ENCODE measurements around the gene FAM180A.
"Not testable (repeated sequence)": the region's sequence is repeated elsewhere in the genome, so short reads cannot be mapped to it uniquely, and the experiment has no call there.

FAM180A gene

DNA sequence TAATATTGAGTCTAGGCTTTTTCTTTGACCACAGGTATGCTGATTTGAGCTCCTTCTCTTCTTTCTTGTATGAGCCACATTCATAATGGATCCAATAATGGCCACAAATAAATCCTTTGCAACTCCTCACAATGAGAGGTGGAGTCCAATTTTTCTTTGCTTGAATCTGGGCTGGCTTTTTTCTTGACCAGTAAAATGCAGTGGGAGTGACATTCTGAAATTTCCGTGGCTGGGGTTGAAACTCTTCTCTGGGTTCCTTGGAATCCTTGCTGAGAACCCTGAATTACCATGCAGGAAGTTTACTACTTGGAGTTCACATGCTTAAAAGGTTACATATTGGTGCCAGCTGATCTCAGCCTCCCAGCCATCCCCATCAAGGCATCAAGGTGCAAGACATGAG, 22.4 kb upstream of the FAM180A start:
- no peak for DNase-seq

DNA sequence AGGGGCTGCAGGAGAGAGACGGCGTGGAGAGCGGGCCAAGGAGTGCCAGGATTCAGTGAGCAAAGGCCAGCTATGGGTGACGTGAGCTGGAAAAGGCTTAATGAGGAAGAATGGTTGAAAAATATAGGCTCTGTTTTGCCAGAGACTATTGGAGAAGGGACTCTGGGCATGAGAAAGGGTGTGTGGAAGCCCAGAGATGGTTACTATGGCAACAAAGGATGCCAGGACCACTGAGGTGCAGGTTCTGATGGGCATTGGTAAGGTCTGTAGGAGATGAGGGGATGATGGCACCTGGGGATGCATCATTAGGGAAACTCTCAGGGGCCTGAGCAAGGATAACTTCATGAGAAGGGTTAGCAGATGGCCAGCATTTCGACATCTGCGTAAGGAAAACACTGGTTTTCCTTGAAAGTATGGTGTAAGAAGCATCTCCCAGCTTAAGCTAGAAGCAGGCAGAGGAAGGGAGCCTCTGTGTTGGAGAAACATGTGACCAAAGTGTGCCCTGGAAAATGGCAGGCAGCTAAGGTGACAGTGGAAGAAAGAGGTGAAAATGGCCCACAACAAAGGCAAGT, 21.6 kb upstream of the FAM180A start:
- peak; percentile 34 for DNase-seq

DNA sequence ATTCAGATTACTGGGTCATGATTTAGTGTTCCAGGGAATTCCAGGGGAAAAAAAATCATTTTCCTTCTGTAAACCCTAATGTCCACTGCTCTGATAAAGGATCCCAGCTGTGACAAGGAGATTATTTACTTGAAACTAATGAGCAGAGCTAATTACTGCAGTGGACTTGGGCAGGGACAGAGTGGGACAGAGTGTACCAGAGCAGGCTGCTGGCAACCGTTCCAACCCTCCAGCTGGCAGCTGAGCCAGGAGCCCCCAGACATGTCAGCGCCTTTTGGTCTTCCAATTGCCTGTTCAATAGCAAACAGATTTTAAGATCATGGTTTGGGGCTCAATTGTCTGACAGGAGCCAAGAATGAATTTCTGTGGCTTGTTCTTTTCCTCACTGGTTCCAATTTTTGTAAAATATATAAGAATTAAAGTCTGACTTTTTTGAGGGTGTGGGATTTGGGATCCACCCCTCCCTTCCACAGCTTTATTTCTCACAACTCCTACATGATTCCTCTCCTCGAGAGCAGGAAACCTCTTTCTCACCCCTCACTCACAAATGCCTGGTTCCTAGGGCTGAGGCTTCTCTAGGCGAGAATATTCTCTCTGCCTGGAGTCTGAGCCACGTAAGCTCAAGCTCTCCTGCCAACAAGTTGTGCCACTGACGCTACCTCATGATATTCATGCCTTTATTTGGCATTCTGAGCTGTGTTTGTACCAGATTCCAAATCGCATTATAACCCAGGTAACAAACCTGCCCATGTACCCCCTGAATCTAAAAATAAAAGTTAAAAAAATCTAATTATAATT, 20.6 kb upstream of the FAM180A start:
- DNase-seq, result peak; percentile 19

GRCh38 chr7:135768467-135768866, 19.9 kb upstream of the FAM180A start:
- no peak for DNase-seq

DNA sequence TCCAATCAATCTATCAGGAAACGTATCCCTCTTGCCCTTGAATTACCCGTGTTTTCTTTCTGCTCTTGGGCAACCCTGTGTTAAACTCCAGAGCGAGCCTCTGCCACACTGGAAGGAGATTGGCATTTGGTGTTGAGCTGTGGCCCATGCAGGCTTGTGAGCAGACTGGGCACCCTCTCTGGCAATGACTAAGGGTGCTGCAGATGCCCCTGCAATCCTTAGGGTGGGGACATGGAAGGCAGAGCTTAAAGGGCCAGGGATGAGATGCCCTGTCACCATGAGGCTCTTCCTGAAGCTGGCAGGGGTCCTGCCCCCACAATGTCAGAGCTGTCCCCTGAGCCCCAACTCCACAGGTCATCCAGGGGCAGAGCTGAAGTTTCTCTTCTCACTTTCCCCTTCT, 19.5 kb upstream of the FAM180A start:
- DNase-seq, result no peak

DNA sequence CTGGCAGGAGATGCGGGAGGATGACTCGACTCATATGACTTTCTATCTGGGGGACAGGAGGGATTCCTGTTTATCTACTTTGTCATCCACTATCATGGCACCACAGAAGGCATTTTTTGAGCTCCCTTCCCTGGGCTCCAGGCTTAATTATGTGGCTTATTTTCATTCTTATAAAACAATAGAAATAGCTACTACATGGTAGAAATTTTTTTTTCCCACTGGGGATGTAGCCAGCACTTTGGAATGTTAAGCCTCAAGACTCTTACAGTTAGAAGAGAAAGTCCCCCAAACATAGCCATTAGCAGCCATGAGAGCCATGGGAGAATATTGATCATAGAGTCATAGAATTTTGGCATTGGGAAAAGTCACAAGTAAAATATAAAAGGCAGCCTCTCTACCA, 14.6 kb upstream of the FAM180A start:
- no peak for DNase-seq

GRCh38 chr7:135761751-135762488, 13.3 kb upstream of the FAM180A start:
- DNase-seq, result no peak

GRCh38 chr7:135759532-135759931, 10.9 kb upstream of the FAM180A start:
- no peak for DNase-seq

DNA sequence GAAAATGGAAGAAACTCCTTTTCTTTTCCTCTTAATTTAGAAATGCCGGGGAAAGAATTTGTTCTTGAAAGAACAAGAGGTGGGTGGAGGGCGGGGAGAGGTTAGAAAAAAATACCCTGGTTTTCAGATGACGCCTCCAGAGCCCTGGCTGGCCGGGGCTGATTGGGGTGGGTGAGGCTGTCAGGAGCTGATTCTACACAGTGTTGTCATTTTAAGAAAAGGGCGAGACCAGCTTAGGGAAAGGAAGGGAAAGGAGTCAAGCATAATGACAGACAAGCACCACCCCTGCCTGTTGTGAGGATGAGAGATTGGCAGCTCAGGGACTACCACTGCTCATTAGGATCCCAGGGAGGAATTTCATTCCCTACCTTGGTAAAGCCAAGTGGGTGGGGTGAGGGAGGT, 9.9 kb upstream of the FAM180A start:
- no peak for DNase-seq

DNA sequence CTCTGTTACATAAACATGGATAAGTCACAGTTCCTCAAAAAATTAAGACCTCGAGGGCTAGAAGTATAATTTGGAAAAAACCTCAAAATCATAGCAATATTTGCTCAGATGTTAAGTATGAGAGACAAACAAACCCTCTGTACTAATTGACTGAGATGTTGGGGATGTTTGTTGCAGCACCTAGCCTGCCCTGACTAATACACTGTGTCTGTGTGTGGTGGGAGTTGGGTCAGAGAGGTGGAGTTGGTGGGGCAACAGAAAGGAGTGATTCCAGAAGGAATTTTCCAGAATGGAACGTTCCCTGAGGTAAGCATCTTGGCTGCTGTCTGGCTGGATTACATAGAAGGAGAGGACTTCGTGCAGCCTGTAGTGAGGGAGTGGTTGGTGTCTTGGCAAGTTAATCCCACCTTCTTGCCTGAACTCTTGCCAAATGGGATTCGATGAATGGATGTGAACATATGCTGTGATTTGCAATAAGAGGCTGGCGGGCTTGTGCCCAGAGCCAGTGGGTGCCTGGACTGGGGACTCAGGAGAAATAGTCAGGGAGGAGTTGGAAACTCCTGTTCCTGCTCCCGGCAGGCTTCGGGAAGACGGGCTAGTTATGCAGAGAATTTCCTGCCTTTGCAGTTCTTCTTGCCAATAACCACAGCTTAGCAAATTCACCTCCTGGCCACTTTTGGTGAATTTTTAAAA, 9.3 kb upstream of the FAM180A start:
- no peak for DNase-seq

- no peak for DNase-seq
Measured at GRCh38 chr7:135756191-135756590, 7.6 kb upstream of the FAM180A start.

DNA sequence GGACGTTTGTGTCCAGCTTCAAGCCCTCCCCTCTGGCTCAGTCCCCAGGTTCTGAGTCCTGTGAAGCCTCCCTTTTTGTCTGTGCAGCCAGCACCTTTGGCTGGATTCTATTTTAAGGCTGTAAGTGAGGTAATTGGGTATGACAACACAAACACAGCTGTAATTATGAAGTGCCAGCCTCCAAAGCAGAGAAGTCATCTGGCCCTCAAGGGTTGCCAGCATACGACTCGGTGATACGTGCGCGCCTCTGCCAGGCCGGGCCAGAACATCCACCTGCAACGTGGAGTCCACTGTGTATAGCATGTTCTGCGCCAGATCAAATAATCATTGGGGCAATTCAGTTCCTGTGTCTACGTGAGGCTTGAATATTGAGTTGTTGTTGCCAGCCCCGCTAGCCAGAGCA, 6.7 kb upstream of the FAM180A start:
- DNase-seq, result no peak

- no peak for DNase-seq
Measured at GRCh38 chr7:135753616-135754413, 5.2 kb upstream of the FAM180A start.

- no peak for DNase-seq
Measured at GRCh38 chr7:135747366-135747765, 1.2 kb downstream of the FAM180A start.

DNA sequence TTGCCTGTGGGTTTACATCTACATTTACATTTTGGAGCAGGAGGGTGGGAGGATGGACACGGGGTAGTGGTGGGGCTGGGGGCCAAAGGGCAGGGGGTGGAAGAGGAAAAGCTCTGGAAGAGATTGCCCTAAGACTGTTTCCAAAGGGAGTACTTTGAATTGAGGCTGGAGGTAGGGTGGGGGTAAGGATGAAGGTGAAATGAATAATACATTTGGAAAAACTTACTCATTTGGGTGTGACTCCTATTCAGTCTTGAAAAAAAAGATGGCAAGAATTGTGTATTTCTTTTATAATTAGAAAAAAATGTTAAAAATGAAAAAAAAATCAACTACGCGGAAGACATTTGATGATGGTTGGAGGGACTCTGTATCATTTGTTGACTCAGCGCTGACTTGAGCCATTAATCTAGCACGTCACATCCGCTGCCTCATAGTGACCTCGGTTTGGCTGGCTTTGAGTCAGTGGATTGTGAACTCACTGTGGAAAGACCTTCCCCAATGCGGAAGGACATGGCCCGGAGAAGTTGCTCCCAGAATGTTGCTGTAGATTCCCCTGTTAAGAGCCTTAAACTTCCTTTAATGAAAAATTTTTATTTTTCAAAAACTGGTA, 2.8 kb downstream of the FAM180A start:
- DNase-seq, result no peak

DNA sequence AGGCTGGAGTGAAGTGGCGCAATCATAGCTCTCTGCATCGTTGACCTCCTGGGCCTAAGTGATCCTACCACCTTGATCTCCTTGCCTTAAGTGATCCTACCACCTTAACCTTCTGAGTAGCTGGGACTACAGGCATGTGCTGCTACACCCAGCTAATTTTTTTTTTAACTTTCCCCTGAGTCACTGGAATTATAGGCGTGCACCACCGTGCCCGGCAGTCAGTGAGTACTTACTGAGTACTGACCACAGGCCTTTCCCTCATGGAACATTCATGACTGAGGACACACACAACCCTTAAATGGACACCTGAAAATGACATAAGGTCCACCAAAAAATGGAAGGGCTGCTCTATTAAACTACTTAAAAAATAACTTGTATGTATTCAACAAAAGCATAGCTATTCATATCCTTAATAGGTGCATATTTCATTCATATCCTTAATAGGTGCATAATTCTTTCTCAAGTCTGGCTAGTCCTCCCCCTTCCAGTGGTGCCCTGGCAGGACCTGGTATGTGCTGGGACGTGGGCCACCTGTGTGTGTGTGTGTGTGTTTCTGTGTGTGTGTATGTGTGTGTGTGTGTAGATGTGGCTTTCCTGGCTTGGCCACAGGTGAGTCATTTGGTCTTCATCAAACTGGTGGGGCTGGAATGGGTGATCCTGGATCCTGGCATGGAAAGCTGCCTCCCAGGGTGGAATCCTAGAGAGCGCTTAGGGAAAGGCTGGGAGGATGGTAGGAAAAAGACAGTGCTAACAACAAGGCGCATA, 3.5 kb downstream of the FAM180A start:
- DNase-seq, result no peak

- DNase-seq, result no peak
Measured at GRCh38 chr7:135743907-135744731, 4.5 kb downstream of the FAM180A start.

- no peak for DNase-seq
Measured at GRCh38 chr7:135742371-135742770, 6.2 kb downstream of the FAM180A start.

- no peak for DNase-seq
Measured at GRCh38 chr7:135741905-135742304, 6.7 kb downstream of the FAM180A start.

DNA sequence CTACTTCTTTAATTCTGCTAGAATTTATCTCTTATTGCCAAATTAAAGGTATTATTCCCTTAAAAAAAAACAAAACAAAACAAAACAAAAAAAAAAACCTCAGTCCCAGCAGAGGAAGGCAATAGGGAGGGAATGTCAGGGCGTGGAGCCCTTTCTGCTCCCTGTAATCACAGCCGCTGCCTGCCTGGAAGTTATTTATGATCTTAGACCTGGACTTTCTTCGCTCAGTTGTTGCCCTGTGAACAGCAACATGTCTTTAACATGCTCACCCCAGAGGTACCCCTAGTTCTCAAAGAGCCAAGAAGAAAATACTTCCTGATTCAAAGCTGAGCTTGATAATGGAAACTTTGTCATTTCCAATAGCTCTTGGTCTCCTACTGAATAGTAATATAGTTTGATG, 7.7 kb downstream of the FAM180A start:
- no peak for DNase-seq

DNA sequence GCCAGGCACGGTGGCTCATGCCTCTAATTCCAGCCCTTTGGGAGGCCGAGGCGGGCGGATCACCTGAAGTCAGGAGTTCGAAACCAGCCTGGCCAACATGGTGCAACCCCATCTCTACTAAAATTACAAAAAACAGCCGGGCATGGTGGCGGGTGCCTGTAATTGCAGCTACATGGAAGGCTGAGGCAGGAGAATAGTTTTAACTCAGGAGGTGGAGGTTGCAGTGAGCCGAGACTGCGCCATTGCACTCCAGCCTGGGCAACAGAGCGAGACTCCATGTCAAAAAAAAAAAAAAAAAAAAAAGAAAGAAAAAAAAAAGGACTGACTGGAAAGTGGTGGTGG, 11.3 kb downstream of the FAM180A start:
- DNase-seq, result not testable (repeated sequence)

Measured in NCI-H524 treated with DMSO at 0.1 percent for 48 hours (cell line).